Gastroesophageal sphincter (tissue), 2 donors: ENCODE measurements around the gene RNF11.

Source experiments
- POLR2A ChIP-seq, 2 donors: fragments of 450-650 bp; IDR thresholded peaks; one replicate each; pipeline ENCODE4 v1.6.1; 2017; ENCODE audit warnings: antibody characterized with exemption in 2 of 2, mild to moderate bottlenecking in 2 of 2, moderate library complexity in 1 of 2
- POLR2AphosphoS5 ChIP-seq: sonication (generic); formaldehyde crosslinking; IDR thresholded peaks from one replicate; pipeline ENCODE4 v1.6.1; 2017; ENCODE audit warnings: antibody characterized with exemption

- TF ChIP-seq POLR2A (IDR thresholded peaks at IDR 0.05) (no peak), POLR2AphosphoS5 (no peak)
Measured at GRCh38 chr1:51247022-51247421, 10.9 kb downstream of the RNF11 start.
